NK-92 (cell line): ENCODE measurements around the gene AP3S2.
"Not testable (repeated sequence)": the region's sequence is repeated elsewhere in the genome, so short reads cannot be mapped to it uniquely, and the experiment has no call there.

ENCODE experiments used
- DNase-seq: peaks from one replicate; lab custom pipeline; 2025; ENCODE audit not compliant: unreplicated experiment; lab: John Stamatoyannopoulos, UW

AP3S2 gene

GRCh38 chr15:89893696-89894447, at the start of gene AP3S2:
TSS of gene AP3S2 (minus strand) at chr15:89893994. CDS start at chr15:89893949, 45 bp downstream.
- no peak for DNase-seq

GRCh38 chr15:89939910-89940309, 46.1 kb upstream of the AP3S2 start:
- no peak for DNase-seq

- DNase-seq: not testable (repeated sequence)
Observed at GRCh38 chr15:89939377-89939776, 45.6 kb upstream of the AP3S2 start.

- DNase-seq: no peak
Observed at GRCh38 chr15:89937365-89938350, 43.9 kb upstream of the AP3S2 start.

- DNase-seq: no peak
Observed at GRCh38 chr15:89936786-89937265, 43.0 kb upstream of the AP3S2 start.

GRCh38 chr15:89936051-89936785, 42.4 kb upstream of the AP3S2 start:
- DNase-seq: no peak

- no peak for DNase-seq
Observed at GRCh38 chr15:89932880-89933279, 39.1 kb upstream of the AP3S2 start.

- DNase-seq: no peak
Observed at GRCh38 chr15:89928421-89928820, 34.6 kb upstream of the AP3S2 start.

GRCh38 chr15:89926158-89926557, 32.4 kb upstream of the AP3S2 start:
- no peak for DNase-seq

- DNase-seq: no peak
Observed at GRCh38 chr15:89917442-89918101, 23.8 kb upstream of the AP3S2 start.

GRCh38 chr15:89916660-89917059, 22.9 kb upstream of the AP3S2 start:
- no peak for DNase-seq

GRCh38 chr15:89912674-89913396, 19.0 kb upstream of the AP3S2 start, which contains the start of gene ARPIN:
TSS of gene ARPIN (minus strand) at chr15:89912952. CDS start at chr15:89912835, 117 bp downstream.
- DNase-seq: no peak

GRCh38 chr15:89912145-89912673, 18.4 kb upstream of the AP3S2 start:
- no peak for DNase-seq

- DNase-seq: no peak
Observed at GRCh38 chr15:89910891-89911626, 17.3 kb upstream of the AP3S2 start.

- no peak for DNase-seq
Observed at GRCh38 chr15:89909611-89910010, 15.8 kb upstream of the AP3S2 start.

- DNase-seq: no peak
Observed at GRCh38 chr15:89908226-89908625, 14.4 kb upstream of the AP3S2 start.

GRCh38 chr15:89907289-89907688, 13.5 kb upstream of the AP3S2 start:
- no peak for DNase-seq

GRCh38 chr15:89905846-89906378, 12.1 kb upstream of the AP3S2 start:
- DNase-seq: no peak

GRCh38 chr15:89904519-89904918, 10.7 kb upstream of the AP3S2 start:
- DNase-seq: no peak
